NCI-H748 (cell line): ENCODE data around the gene IMP3.

ENCODE experiments used
- DNase-seq: peaks from one replicate; lab custom pipeline; 2025; ENCODE audit not compliant: unreplicated experiment; lab: John Stamatoyannopoulos, UW

IMP3 gene

DNA sequence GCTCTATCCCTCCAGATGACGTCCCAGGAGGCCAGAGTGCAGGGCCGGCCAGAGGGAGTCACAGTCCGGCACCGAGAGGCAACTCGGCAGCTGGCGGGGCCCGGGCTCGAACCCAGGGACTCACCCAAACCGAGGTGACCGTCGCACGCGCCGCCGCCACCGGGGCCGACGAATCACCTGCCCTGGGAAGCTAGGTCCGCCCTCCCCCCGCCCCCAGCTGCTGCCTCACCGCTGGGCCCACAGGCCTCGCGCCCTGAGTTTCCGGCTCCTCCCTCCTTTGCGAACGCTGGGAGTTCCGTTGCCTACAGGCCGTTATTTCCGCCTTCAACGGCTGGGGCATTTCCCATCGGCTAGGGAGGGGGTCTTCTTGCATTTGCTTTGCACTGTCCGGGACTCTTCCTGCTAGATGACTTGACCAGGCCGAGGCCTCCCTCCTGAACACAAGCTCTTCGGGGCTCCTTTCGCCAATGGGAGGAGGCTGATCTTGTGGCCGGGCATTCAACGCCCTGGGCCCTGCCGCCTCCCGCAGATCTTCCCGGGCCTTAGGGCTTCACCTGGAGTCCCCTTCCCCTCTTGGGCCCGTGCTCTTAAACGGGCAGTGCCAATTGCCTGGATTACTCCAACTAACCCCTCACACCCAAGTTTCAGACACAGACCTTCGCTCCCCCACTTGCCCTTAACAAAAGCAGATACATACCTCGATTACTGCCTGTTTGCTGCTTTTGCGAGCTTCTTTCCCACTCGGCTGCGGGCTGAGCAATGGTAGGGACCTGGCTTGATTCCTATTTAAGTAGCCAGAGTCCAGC is 14.3 kb downstream of the IMP3 start, which contains the start of gene SNUPN:
SNUPN (minus strand) TSS at position 184 of the 806 bp plus-strand sequence. CDS start 4,674 bp downstream, outside the sequence.
- DNase-seq: peak; percentile 77

DNA sequence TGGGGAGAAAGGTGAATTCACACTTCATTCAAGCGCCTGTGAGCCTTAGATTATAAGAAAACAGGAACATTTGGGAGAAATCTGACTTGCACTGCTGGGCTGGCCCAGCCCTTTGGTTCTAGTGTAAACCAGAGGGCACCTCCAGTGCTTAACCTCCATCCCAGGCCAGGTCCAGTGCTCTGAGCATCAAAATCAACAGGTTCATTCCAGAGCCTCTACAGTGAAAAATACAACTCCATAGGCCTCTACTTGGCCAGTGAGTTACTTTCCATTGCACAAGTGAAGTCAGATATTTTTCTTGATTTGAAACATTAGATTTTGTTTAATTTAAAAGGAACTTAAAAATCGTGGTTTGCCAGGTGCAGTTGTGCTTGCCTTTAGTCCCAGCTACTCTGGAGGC is 17.5 kb downstream of the IMP3 start:
- DNase-seq: no peak

DNA sequence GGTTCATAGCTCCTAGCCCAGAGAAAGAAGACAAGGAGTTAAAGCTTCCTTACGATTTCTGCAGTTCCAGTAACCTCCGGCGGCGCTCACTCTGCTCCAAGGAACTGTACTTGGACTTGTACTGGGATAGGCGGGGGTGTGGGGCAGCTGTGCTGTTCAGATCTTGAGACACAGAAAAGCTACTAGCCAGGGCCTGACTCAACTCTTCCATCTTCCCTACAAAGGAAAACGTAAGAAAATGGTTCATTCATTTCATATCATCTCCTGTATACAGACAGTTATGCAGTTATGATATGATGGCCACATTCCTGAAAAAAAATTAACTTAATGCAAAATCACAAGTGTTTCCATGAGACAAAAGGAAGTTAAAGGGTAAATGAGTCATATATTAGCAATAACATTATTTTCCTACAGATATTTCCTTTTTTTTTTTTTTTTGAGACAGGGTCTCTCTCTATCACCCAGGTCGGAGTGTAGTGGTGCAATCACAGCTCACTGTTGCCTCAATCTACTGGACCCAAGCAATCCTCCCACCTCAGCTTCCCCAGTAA is 19.1 kb downstream of the IMP3 start:
- no peak for DNase-seq

DNA sequence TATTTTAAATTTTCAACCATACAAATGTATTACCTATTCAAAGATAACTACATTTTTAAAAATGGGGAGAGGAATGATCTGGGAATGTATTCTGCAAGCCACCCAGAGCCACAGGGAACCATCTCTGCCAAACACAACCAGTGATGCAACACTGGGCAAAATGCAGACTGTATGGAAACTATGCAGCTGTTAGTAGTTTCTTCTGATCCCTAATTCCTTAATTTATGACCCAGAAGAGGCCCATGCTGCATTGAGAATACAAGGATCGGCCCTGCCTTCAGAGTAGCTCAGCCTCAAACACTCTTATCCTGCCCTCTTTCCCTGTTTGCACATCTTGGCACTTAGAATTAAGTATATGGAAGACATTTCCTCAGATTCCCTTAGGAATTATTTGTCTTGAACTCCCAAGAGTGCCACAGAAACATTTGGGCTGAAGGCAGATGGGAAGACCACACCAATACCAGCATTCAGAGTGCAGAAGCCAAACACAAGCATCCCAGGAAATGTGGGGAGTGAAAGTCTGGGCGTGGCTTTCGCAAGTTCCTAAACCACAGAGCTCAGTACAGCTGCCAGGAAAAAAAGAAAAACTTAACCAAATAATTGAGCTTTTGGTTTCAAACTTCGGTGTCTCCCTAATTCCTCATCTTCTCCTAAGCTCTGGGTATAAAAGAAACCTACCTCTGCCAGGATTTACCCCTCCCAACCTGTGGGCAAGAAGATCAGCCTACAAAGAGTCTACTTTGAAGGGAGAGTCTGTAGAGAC is 19.8 kb downstream of the IMP3 start:
- DNase-seq: no peak

DNA sequence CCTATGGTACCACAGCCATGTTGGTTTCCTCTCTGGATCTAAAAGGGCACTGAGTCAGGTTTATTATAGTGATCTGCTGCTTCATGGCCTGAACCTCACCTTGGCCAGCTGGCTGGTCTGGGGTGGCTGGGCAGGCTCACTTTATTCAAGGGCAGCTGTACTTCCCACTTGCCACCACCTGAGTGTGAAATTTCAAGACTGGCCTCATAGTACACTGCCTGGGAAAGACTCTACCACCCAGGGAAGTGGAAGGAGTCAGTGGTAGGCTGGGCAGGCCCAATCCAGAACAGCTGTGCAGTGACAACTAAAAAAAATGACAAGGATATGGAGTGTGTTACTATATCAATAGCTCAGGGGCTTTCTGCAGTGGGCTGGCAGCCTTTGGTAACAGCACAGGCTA is 23.3 kb downstream of the IMP3 start:
- DNase-seq: no peak

DNA sequence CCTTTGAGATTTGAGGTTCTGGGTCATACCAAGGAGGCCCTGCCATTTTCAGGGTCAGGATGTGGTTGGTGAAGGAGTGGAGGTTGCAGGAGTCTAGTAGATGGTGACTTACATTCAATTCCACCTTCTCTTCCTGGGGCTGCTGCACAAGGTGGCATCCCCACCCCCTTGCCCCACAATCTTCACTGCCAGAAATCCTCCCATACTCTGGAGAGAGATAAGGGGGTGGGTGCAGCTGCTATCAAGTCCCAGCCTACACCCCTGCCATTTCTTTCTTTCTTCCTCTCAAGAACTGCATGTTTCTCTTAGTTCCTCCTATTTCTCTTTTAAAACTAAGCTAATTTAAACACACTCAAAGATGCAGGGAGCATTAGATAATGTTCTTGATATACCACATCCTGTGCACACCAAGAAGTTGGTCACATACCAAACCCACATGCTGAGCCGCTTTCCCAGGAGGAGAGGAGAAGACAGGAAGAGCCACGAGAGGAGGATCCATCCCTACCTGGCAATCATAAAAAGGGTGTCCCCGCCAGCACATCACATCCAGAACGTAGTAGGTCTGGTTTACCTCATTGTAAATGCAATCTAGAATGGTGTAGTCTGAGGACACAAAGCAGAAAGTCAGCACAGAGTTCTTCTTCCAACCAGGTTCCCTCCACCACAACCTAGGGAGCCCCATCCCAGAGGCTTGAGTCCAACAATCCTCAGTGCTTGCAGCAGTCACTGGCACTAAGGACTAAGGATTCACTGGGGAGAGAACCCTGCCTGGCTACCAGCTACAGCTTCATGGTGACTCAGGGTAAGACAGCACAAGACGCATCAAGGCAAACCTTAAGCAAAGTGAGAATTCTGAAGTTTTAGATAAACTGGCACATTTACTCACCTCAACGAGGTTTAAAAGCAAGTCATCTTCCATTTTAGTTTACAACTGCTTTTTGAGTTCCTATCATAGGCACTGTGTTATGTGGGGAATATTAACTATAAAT is 33.0 kb downstream of the IMP3 start:
- DNase-seq: no peak

DNA sequence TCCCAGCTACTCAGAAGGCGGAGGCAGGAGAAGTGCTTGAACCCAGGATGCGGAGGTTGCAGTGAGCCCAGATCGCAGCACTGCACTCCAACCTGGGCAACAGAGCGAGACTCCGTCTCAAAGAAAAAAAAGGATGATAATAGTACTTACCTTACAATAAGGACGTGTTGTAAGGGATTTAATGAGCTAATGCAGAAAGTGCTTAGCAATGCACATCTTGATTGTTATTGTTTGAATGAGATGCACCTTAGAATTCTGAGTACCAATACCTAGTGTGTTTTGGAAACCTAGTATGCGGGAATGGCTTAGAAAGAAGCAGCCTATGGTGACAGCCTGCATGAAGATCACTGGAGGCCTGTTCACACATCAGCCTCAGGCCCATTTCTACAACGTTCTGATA is 34.0 kb downstream of the IMP3 start:
- DNase-seq: no peak

DNA sequence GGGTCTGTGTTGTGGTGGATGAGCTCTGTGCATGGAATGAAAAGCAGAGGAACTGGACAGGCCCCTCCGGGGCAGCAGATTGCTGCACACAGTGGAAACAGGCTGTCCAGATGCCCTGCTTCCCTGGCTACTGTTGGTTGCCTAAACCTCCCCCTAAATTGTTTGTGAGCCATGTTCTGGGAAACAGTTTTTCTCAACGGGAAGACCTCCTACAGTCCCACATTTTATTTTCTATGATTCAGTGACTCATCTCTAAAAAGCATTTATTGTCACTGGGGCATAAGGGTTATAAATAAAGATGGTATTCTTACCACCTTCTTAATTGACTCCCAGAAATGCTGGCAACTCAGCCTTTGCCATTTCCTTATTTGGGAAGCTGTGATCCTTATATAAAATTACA is 40.6 kb downstream of the IMP3 start:
- DNase-seq: no peak

DNA sequence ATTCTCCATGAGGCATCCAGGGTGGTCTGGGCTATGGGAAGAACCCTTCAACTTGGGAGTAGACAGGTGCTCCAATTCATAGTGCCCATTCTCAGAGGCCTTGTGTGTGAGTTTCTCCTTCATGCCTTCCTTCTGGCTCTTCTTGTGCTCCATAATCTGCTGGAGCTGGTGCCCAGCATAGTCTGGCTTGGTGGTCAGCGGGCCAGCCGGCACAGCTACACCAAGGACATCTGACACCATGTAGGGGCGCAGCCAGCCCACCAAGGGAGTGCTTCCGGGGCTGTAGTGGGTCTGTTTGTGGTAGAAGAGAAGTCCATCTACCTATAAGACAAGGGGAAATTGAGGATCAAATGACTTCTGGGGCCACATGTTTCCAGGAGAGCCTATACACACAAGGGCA is 41.7 kb downstream of the IMP3 start:
- DNase-seq: no peak

DNA sequence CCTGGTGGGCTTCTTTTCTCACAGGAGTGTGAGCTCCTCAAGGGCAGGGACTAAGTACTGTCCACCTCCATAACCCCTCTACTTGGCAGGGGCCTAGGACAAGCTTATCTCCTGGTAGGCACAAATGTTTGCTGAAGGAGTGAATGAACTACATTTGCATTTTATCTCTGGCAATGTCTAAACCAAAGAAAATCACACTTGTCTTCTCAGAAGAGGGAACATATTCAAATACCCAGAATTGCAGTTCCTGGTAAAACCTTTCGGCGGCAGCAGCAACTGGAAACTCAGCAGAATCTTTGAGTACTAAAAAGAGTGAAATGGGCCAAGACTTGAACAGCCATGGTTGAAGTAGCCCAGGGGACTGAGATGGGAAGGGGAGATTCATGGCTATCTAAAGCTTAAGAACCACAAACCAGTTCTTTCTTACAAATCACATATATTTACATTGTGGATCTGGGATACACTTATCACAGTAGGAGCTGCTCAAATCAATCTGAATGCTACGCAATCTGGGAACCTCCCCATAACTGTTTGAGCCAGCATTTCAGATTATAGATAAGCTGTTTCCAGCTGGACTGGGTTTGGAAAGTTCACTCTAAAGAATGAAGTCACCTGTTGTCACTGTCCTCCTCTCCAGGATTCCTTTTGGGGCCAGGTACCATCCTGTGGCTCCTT is 42.2 kb downstream of the IMP3 start:
- DNase-seq: no peak

DNA sequence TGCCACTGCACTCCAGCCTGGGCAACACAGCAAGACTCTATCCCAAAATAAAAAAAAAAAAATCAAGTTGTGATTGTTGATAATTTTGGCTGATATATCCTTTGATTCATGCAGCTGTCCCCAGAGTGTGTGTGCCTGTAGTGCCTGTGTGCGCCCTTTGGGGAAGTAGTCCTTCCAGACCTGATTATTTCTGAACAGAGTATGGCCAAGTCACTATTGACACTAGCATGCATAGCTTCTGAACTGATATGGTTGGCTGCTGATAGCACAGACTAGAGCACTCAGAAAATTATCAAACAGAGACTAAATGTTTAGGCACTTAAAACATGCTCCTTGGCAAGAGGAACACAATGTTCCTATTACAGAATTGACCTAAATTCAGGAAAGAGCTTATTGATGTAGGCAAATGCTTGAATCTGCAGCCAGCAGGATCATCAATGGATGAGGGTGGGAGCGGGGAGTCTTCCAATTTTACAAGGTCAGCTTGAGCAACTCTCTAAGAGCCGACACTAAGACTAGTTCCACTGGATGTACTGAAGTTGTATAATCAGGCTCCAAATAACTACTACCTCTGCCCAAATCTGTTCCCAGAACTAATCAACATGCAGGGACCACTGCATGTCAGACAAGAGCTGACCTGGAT is 43.2 kb downstream of the IMP3 start:
- no peak for DNase-seq

DNA sequence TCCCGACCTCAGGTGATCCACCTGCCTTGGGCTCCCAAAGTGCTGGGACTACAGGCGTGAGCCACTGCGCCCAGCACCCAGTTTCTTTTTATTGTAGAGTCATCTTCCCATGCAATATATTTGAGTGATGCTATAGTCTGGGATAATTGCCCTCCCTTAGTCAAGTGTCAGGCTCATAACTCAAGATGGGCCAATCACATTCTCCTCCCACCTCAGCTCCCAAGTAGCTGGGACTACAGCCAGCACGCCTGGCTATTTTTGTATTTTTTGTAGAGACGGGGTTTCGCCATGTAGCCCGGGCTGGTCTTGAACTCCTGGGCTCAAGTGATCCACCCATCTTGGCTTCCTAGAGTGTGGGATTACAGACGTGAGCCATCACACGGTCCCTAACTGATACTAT is 45.7 kb downstream of the IMP3 start:
- DNase-seq: no peak

DNA sequence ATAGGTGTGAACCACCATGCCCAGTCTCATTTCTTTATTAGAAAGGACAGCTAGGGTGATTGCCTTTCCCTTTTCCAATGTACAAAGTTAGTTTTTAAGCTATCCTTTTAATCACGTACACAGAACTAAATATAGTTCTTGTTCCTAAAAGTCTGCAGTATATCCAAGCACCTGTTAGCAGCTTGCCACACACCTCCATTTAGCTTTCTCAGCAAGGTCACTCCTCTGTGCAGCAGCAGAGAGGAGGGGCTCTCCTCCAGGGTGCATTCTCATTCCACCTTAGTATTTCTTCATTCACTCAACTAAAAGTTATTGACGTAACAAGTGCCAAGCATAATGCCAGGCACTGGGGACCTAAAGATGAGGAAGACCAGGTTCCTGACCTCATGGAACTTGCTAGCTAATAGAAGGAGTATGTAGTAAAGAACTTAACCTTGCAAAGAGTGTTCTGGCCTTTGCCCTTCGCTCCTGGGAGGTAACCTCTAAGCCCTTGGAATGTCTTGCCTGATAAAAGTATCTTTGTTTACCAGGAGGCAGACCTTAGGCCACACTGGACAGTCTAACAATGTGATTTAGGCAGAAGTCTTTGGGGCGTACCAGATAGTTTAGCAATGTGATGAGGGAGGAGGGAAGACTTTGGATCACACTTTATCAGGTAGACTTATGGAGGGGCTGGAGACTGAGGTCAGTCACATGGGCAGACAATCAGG is 48.2 kb downstream of the IMP3 start:
- DNase-seq: no peak

DNA sequence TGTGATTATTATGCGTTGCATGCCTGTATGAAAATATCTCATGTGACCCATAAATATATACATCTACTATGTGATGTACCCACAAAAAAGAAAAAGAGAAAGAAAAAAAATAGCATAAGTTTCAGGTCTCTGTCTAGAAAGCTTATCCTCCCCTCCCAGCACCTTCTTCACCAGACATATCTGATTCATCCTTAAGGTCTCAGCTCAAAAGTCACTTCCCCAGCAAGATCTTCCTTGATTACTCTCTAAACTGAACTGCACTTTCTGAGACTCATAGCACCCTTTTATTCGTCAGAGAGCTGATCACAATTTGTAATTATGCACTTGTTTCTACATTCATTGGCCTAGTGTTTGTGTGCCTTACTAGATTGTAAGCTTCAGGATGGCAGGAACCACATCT is 49.8 kb downstream of the IMP3 start:
- no peak for DNase-seq
